ENCODE results near the gene TCAF1.
"Not testable (repeated sequence)": the region's sequence is repeated elsewhere in the genome, so short reads cannot be mapped to it uniquely, and the experiment has no call there.

GRCh38 chr7:143824295-143825135 lies 77.5 kb downstream of the TCAF1 start:
- TF ChIP-seq, protein P1, sequence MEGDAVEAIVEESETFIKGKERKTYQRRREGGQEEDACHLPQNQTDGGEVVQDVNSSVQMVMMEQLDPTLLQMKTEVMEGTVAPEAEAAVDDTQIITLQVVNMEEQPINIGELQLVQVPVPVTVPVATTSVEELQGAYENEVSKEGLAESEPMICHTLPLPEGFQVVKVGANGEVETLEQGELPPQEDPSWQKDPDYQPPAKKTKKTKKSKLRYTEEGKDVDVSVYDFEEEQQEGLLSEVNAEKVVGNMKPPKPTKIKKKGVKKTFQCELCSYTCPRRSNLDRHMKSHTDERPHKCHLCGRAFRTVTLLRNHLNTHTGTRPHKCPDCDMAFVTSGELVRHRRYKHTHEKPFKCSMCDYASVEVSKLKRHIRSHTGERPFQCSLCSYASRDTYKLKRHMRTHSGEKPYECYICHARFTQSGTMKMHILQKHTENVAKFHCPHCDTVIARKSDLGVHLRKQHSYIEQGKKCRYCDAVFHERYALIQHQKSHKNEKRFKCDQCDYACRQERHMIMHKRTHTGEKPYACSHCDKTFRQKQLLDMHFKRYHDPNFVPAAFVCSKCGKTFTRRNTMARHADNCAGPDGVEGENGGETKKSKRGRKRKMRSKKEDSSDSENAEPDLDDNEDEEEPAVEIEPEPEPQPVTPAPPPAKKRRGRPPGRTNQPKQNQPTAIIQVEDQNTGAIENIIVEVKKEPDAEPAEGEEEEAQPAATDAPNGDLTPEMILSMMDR (IDR thresholded peaks at IDR 0.05): not testable (repeated sequence)
- not testable (repeated sequence) for TF ChIP-seq POLR2A, EP300 (IDR thresholded peaks at IDR 0.05)

Data from ovary (tissue), 3 donors.